Measurements from ENCODE around the gene CDK13. TPM values are rescaled to one million over a fixed set of nuclear protein-coding genes. Genes with fewer than 3 reads are reported as not detected.
A peak's percentile ranks its signal among the peaks of the same experiment; 100 is the strongest.
"Not testable (repeated sequence)": the region's sequence is repeated elsewhere in the genome, so short reads cannot be mapped to it uniquely, and the experiment has no call there.

Gene CDK13
- total RNA-seq, 2 experiments from 2014 or later = 84.3 to 90.9 TPM

- ChIA-PET POLR2A (no interaction called here), CTCF (ENCODE audit: unreplicated experiment) (no interaction called here)
- Histone ChIP-seq H3K27ac (ENCODE audit: low read depth, low read length, poor library complexity, severe bottlenecking) (no peak overlapping the region), H2AFZ (ENCODE audit: low read length) (no peak overlapping the region), H3K36me3 (ENCODE audit: insufficient read depth, low read length) (no peaks in the 10 kb centered on the region), H3K79me2 (ENCODE audit: insufficient read depth, low read depth, low read length) (no peaks in the 10 kb centered on the region), H3K4me3 (ENCODE audit: low read depth, low read length, poor library complexity, severe bottlenecking) (no peak overlapping the region), H4K20me1 (ENCODE audit: insufficient read depth, low read length) (no peaks in the 10 kb centered on the region), H3K4me2 (ENCODE audit: low read length) (no peak overlapping the region), H3K4me1 (ENCODE audit: insufficient read depth, low read length, poor library complexity, severe bottlenecking) (no peaks in the 10 kb centered on the region), H3K9me2 (ENCODE audit: insufficient read depth, low read length) (no peaks in the 10 kb centered on the region), H3K9me3 (ENCODE audit: low read length) (no peaks in the 10 kb centered on the region)
- TF ChIP-seq CTCF (conservative IDR thresholded peaks at IDR 0.05; ENCODE audit: low read length) = no peak
- TF ChIP-seq EZH2phosphoT487 (IDR thresholded peaks at IDR 0.05; ENCODE audit: borderline replicate concordance, low read depth, low read length) = no peak
- TSS peak; percentile 24 for BruUV-seq (replicated peaks)
- intact Hi-C loops (cut with micrococcal nuclease; ENCODE audit: unreplicated experiment) = no loop called here
- no peak for DNase-seq (ENCODE audit: low spot score)
Measured at GRCh38 chr7:40115936-40116335, 165.9 kb downstream of the CDK13 start.

- H4K20me1 ChIP-seq (ENCODE audit: insufficient read depth, low read length); H3K9me2 ChIP-seq (ENCODE audit: insufficient read depth, low read length); BruUV-seq (replicated peaks); H2AFZ ChIP-seq (ENCODE audit: low read length); H3K36me3 ChIP-seq (ENCODE audit: insufficient read depth, low read length); H3K4me2 ChIP-seq (ENCODE audit: low read length); DNase-seq (ENCODE audit: low spot score); H3K9me3 ChIP-seq (ENCODE audit: low read length); H3K4me1 ChIP-seq (ENCODE audit: insufficient read depth, low read length, poor library complexity, severe bottlenecking); CTCF ChIA-PET (ENCODE audit: unreplicated experiment); intact Hi-C loops (cut with micrococcal nuclease; ENCODE audit: unreplicated experiment); H3K79me2 ChIP-seq (ENCODE audit: insufficient read depth, low read depth, low read length); H3K4me3 ChIP-seq (ENCODE audit: low read depth, low read length, poor library complexity, severe bottlenecking); H3K27ac ChIP-seq (ENCODE audit: low read depth, low read length, poor library complexity, severe bottlenecking); POLR2A ChIA-PET: not testable (repeated sequence)
Measured at GRCh38 chr7:40117199-40117598, 167.1 kb downstream of the CDK13 start.

GRCh38 chr7:40118201-40118600 lies 168.1 kb downstream of the CDK13 start:
- H3K4me1 ChIP-seq (ENCODE audit: insufficient read depth, low read length, poor library complexity, severe bottlenecking); DNase-seq (ENCODE audit: low spot score); H3K4me2 ChIP-seq (ENCODE audit: low read length); CTCF ChIA-PET (ENCODE audit: unreplicated experiment); H3K36me3 ChIP-seq (ENCODE audit: insufficient read depth, low read length); H4K20me1 ChIP-seq (ENCODE audit: insufficient read depth, low read length); H2AFZ ChIP-seq (ENCODE audit: low read length); H3K4me3 ChIP-seq (ENCODE audit: low read depth, low read length, poor library complexity, severe bottlenecking); H3K9me3 ChIP-seq (ENCODE audit: low read length); intact Hi-C loops (cut with micrococcal nuclease; ENCODE audit: unreplicated experiment); H3K79me2 ChIP-seq (ENCODE audit: insufficient read depth, low read depth, low read length); H3K9me2 ChIP-seq (ENCODE audit: insufficient read depth, low read length); H3K27ac ChIP-seq (ENCODE audit: low read depth, low read length, poor library complexity, severe bottlenecking); BruUV-seq (replicated peaks): not testable (repeated sequence)
- POLR2A ChIA-PET = interaction anchor here (0.6 to 0.7 kb wide), 2 partner anchors 222 to 718 kb away, joined by 3 read pairs; no protein-coding TSS in a partner anchor

GRCh38 chr7:40120020-40120419 lies 170.0 kb downstream of the CDK13 start:
- no peak overlapping the region for H2AFZ ChIP-seq (ENCODE audit: low read length)
- no peak for DNase-seq (ENCODE audit: low spot score)
- no peaks in the 10 kb centered on the region for H3K4me1 ChIP-seq (ENCODE audit: insufficient read depth, low read length, poor library complexity, severe bottlenecking)
- no peak overlapping the region for H3K4me3 ChIP-seq (ENCODE audit: low read depth, low read length, poor library complexity, severe bottlenecking)
- TF ChIP-seq CTCF (conservative IDR thresholded peaks at IDR 0.05; ENCODE audit: low read length) (no peak), EZH2phosphoT487 (IDR thresholded peaks at IDR 0.05; ENCODE audit: borderline replicate concordance, low read depth, low read length) (no peak)
- H3K9me2 ChIP-seq (ENCODE audit: insufficient read depth, low read length) = no peaks in the 10 kb centered on the region
- H3K4me2 ChIP-seq (ENCODE audit: low read length) = no peak overlapping the region
- no peaks in the 10 kb centered on the region for H3K79me2 ChIP-seq (ENCODE audit: insufficient read depth, low read depth, low read length)
- no TSS peak for BruUV-seq (replicated peaks)
- ChIA-PET CTCF (ENCODE audit: unreplicated experiment) (no interaction called here), POLR2A (no interaction called here)
- H4K20me1 ChIP-seq (ENCODE audit: insufficient read depth, low read length) = no peaks in the 10 kb centered on the region
- no peak overlapping the region for H3K27ac ChIP-seq (ENCODE audit: low read depth, low read length, poor library complexity, severe bottlenecking)
- no peaks in the 10 kb centered on the region for H3K9me3 ChIP-seq (ENCODE audit: low read length)
- intact Hi-C loops (cut with micrococcal nuclease; ENCODE audit: unreplicated experiment) = no loop called here
- no peaks in the 10 kb centered on the region for H3K36me3 ChIP-seq (ENCODE audit: insufficient read depth, low read length)

- POLR2A ChIA-PET = interaction anchor here (0.6 kb wide), 1 partner anchor 118 kb away, joined by 4 read pairs; no protein-coding TSS in a partner anchor
- CTCF ChIA-PET (ENCODE audit: unreplicated experiment) = not testable (repeated sequence)
Measured at GRCh38 chr7:40122100-40122939, 172.3 kb downstream of the CDK13 start.

More at GRCh38 chr7:40122100-40122939, 172.3 kb downstream of the CDK13 start:
- H3K79me2 ChIP-seq (ENCODE audit: insufficient read depth, low read depth, low read length); H3K27ac ChIP-seq (ENCODE audit: low read depth, low read length, poor library complexity, severe bottlenecking); BruUV-seq (replicated peaks); intact Hi-C loops (cut with micrococcal nuclease; ENCODE audit: unreplicated experiment); DNase-seq (ENCODE audit: low spot score); H3K9me2 ChIP-seq (ENCODE audit: insufficient read depth, low read length); H3K4me3 ChIP-seq (ENCODE audit: low read depth, low read length, poor library complexity, severe bottlenecking); H3K9me3 ChIP-seq (ENCODE audit: low read length); H3K36me3 ChIP-seq (ENCODE audit: insufficient read depth, low read length); H4K20me1 ChIP-seq (ENCODE audit: insufficient read depth, low read length); H3K4me1 ChIP-seq (ENCODE audit: insufficient read depth, low read length, poor library complexity, severe bottlenecking); H3K4me2 ChIP-seq (ENCODE audit: low read length); H2AFZ ChIP-seq (ENCODE audit: low read length): not testable (repeated sequence)
